Panc1 (cell line): Measurements from ENCODE around the gene FGGY. TPM values are rescaled to one million over a fixed set of nuclear protein-coding genes. Genes with fewer than 3 reads are reported as not detected.

Experiments
- ATAC-seq: fragments of 200-7000 bp; cut with Tn5 transposase; 2 replicates; pipeline ENCODE4 v1.9.1; 2020; ENCODE audit warnings: mild to moderate bottlenecking, moderate library complexity
- BruUV-seq: library from RNA; stranded (reverse); fragments of 400-500 nt; replicated peaks from 2 replicates; lab custom pipeline; 2021; lab: Mats Ljungman, UMichigan
- CTCF ChIA-PET: fragments of 300-600 bp; sonication (Branson Sonifier 250); formaldehyde crosslinking; loops from one replicate; lab custom pipeline; 2022; ENCODE audit warnings: antibody characterized with exemption; lab: Charles Lee
- POLR2A ChIA-PET: fragments of 300-600 bp; sonication (Branson Sonifier 250); formaldehyde crosslinking; loops from one replicate; lab custom pipeline; 2022; ENCODE audit warnings: antibody characterized with exemption; lab: Charles Lee
- DNase-seq: peaks from one replicate; pipeline ENCODE4 v3.0.0-alpha.2; 2010; ENCODE audit warnings: low read depth, low spot score
- H3K27ac ChIP-seq: 2 replicates; pipeline ENCODE4 v1.5.1; 2011; ENCODE audit warnings: mild to moderate bottlenecking, low read length, inconsistent platforms
- H3K27me3 ChIP-seq: fragments of 200-500 bp; sonication (Bioruptor generic); 2 replicates; pipeline ENCODE4 v1.6.0; 2014; ENCODE audit warnings: low read length, inconsistent platforms; ENCODE audit not compliant: control insufficient read depth, insufficient read depth
- H3K36me3 ChIP-seq: fragments of 200-500 bp; sonication (Bioruptor generic); 2 replicates; pipeline ENCODE4 v1.5.1; 2014; ENCODE audit warnings: inconsistent platforms, mild to moderate bottlenecking, low read length, moderate library complexity; ENCODE audit not compliant: control insufficient read depth, insufficient read depth
- H3K4me1 ChIP-seq: 2 replicates; pipeline ENCODE4 v1.5.1; 2011; ENCODE audit warnings: inconsistent platforms, mild to moderate bottlenecking, low read length, moderate library complexity; ENCODE audit not compliant: control insufficient read depth, insufficient read depth
- H3K4me3 ChIP-seq, 2 experiments: 2 replicates each; pipeline ENCODE4 v1.5.1; 2011 to 2012; ENCODE audit warnings: low read depth in 2 of 2, low read length in 2 of 2, mild to moderate bottlenecking in 2 of 2, inconsistent platforms in 1 of 2, moderate library complexity in 1 of 2
- H3K9me3 ChIP-seq: fragments of 200-500 bp; sonication (Bioruptor generic); 2 replicates; pipeline ENCODE4 v1.5.1; 2014; ENCODE audit warnings: low read depth, mild to moderate bottlenecking, inconsistent platforms, low read length, moderate library complexity; ENCODE audit not compliant: control insufficient read depth, insufficient read depth
- CTCF ChIP-seq: fragments of 450-650 bp; IDR thresholded peaks from 2 replicates; pipeline ENCODE4 v1.5.1; 2017; ENCODE audit warnings: mild to moderate bottlenecking
- POLR2AphosphoS5 ChIP-seq: IDR thresholded peaks from 2 replicates; pipeline ENCODE4 v1.6.1; 2012; ENCODE audit warnings: mild to moderate bottlenecking, low read depth, low read length, moderate library complexity
- REST ChIP-seq, 2 experiments: IDR thresholded peaks; 2 replicates each; pipeline ENCODE4 v1.6.1; 2011 to 2012; ENCODE audit warnings: low read depth in 2 of 2, control low read depth in 1 of 2, low read length in 1 of 2, mild to moderate bottlenecking in 1 of 2, moderate library complexity in 1 of 2; ENCODE audit not compliant: insufficient read depth in 1 of 2
- SIN3A ChIP-seq: IDR thresholded peaks from 2 replicates; pipeline ENCODE4 v1.6.1; 2012; ENCODE audit warnings: low read depth, mild to moderate bottlenecking, low read length, moderate library complexity, borderline replicate concordance; ENCODE audit not compliant: insufficient read depth
- TCF7L2 ChIP-seq: IDR thresholded peaks from 2 replicates; pipeline ENCODE4 v1.6.1; 2011; ENCODE audit warnings: mild to moderate bottlenecking, low read depth, low read length, inconsistent platforms
- in situ Hi-C: cut with HindIII; loops from 2 replicates; pipeline ENCODE4 v1.10.0; 2016; ENCODE audit warnings: low sequenced_read_pairs, low pct_unique_long_range_greater_than_20kb
- intact Hi-C: fragments of 100-400 bp; cut with micrococcal nuclease; formaldehyde crosslinking; loops from one replicate; pipeline ENCODE4 v1.10.0; 2022; ENCODE audit not compliant: unreplicated experiment
- total RNA-seq: library from RNA; stranded (reverse); gene quantifications from one replicate; pipeline ENCODE4 v1.2.1, GENCODE V29; 2021; ENCODE audit not compliant: unreplicated experiment

FGGY gene
- total RNA-seq, 1 experiment from 2014 or later = 15.5 TPM

- DNase-seq (no peak), ATAC-seq (no peak)
- no TSS peak for BruUV-seq
- intact Hi-C loops = no loop called here
- POLR2A ChIA-PET = no interaction called here
- Histone ChIP-seq H3K27ac (no peak overlapping the region), H3K36me3 (no peaks in the 10 kb centered on the region), H3K27me3 (no peaks in the 10 kb centered on the region), H3K4me3 (no peak overlapping the region), H3K9me3 (no peaks in the 10 kb centered on the region), H3K4me1 (no peaks in the 10 kb centered on the region)
- CTCF ChIA-PET = no interaction called here
- in situ Hi-C loops = no loop called here
- no peak for TF ChIP-seq REST (IDR thresholded peaks at IDR 0.05; ENCODE audit: insufficient read depth in 1 of 2, low read depth in 2 of 2, low read length in 1 of 2)
- TF ChIP-seq TCF7L2 = no peak
- no peak for TF ChIP-seq SIN3A
- TF ChIP-seq POLR2AphosphoS5 = no peak
- no peak for TF ChIP-seq CTCF
These were observed 93.4 kb downstream of the FGGY start for GRCh38 chr1:59390307-59390706.

GRCh38 chr1:59391212-59392179, 94.6 kb downstream of the FGGY start:
- no peak for ATAC-seq
- ChIA-PET CTCF (no interaction called here), POLR2A (no interaction called here)
- Histone ChIP-seq H3K36me3 (no peaks in the 10 kb centered on the region), H3K27ac (no peak overlapping the region), H3K9me3 (no peaks in the 10 kb centered on the region), H3K4me3 (no peak overlapping the region), H3K4me1 (no peaks in the 10 kb centered on the region), H3K27me3 (no peaks in the 10 kb centered on the region)
- in situ Hi-C loops = no loop called here
- TF ChIP-seq REST (IDR thresholded peaks at IDR 0.05; ENCODE audit: insufficient read depth in 1 of 2, low read depth in 2 of 2, low read length in 1 of 2) = no peak
- no peak for TF ChIP-seq TCF7L2
- TF ChIP-seq POLR2AphosphoS5 = no peak
- no peak for TF ChIP-seq CTCF
- TF ChIP-seq SIN3A = no peak
- DNase-seq = no peak
- no TSS peak for BruUV-seq
- intact Hi-C loops = no loop called here
